RCC 7860 (cell line): ENCODE measurements around the gene RNF130.

Experiments
- DNase-seq: peaks from one replicate; pipeline ENCODE4 v3.0.0-alpha.2; 2015; ENCODE audit warnings: low spot score
- FAIRE-seq: peaks from 2 replicates; lab custom pipeline; 2012; peaks lifted over from hg19 to GRCh38; lab: Jason Lieb, UNC

The RNF130 gene

GRCh38 chr5:180071531-180072255 is at the start of gene RNF130:
RNF130 (minus strand) TSS chr5:180071759; CDS start chr5:180071702, 57 bp downstream.
- FAIRE-seq = no peak
- DNase-seq = peak; percentile 82

- FAIRE-seq (no peak), DNase-seq (no peak)
Observed at GRCh38 chr5:180120237-180121101, 48.9 kb upstream of the RNF130 start.

- no peak for DNase-seq
- FAIRE-seq = no peak
Observed at GRCh38 chr5:180119903-180120236, 48.3 kb upstream of the RNF130 start.

GRCh38 chr5:180119031-180119902 is 47.7 kb upstream of the RNF130 start:
- DNase-seq (no peak), FAIRE-seq (no peak)

GRCh38 chr5:180118391-180118791 is 46.8 kb upstream of the RNF130 start:
- FAIRE-seq = no peak
- DNase-seq = no peak

- no peak for DNase-seq
- FAIRE-seq = no peak
Observed at GRCh38 chr5:180117000-180117725, 45.6 kb upstream of the RNF130 start.

- FAIRE-seq (no peak), DNase-seq (no peak)
Observed at GRCh38 chr5:180116077-180116999, 44.8 kb upstream of the RNF130 start.

- DNase-seq = no peak
- FAIRE-seq = no peak
Observed at GRCh38 chr5:180115326-180116076, 43.9 kb upstream of the RNF130 start.

- FAIRE-seq (no peak), DNase-seq (no peak)
Observed at GRCh38 chr5:180114304-180115003, 42.9 kb upstream of the RNF130 start.

GRCh38 chr5:180113660-180114303 is 42.2 kb upstream of the RNF130 start:
- FAIRE-seq = no peak
- DNase-seq = no peak

- DNase-seq (no peak), FAIRE-seq (no peak)
Observed at GRCh38 chr5:180112181-180112861, 40.8 kb upstream of the RNF130 start.

- no peak for DNase-seq
- FAIRE-seq = no peak
Observed at GRCh38 chr5:180111273-180112002, 39.9 kb upstream of the RNF130 start.

- DNase-seq (no peak), FAIRE-seq (no peak)
Observed at GRCh38 chr5:180109920-180110319, 38.4 kb upstream of the RNF130 start.

- DNase-seq = no peak
- FAIRE-seq = no peak
Observed at GRCh38 chr5:180107005-180107404, 35.4 kb upstream of the RNF130 start.

- no peak for FAIRE-seq
- DNase-seq = no peak
Observed at GRCh38 chr5:180105827-180106312, 34.3 kb upstream of the RNF130 start.

GRCh38 chr5:180104168-180104530 is 32.6 kb upstream of the RNF130 start:
- FAIRE-seq (no peak), DNase-seq (no peak)
